Lower leg skin (tissue), 4 donors: ENCODE data around the gene CHCHD1. TPM values are rescaled to one million over a fixed set of nuclear protein-coding genes. Genes with fewer than 3 reads are reported as not detected.
A peak's percentile ranks its signal among the peaks of the same experiment; 100 is the strongest.

Experiments
- DNase-seq, 2 donors: peaks; one replicate each; pipeline ENCODE4 v3.0.0-alpha.2; 2019; ENCODE audit warnings: low spot score in 2 of 2
- H3K4me3 ChIP-seq: fragments of 200-600 bp; sonication (generic); 2 replicates; pipeline ENCODE4 v1.5.1; 2017; ENCODE audit warnings: mild to moderate bottlenecking, low read depth; ENCODE audit not compliant: poor library complexity, severe bottlenecking
- POLR2A ChIP-seq, 2 donors: fragments of 450-650 bp; IDR thresholded peaks; one replicate each; pipeline ENCODE4 v1.6.1; 2016 to 2017; ENCODE audit warnings: antibody characterized with exemption in 2 of 2, mild to moderate bottlenecking in 1 of 2, moderate library complexity in 1 of 2
- WGBS, 2 donors: methylation state at CpG; one replicate each; pipeline ENCODE4 v1.1.5; 2018; 5-methylcytosine and 5-hydroxymethylcytosine counted together
- intact Hi-C: fragments of 100-400 bp; cut with DNase I; formaldehyde crosslinking; loops from one replicate; pipeline ENCODE4 v1.15.0; 2023; ENCODE audit warnings: low total_unique reads
- total RNA-seq, 4 donors: library from RNA; depleted of rRNA; stranded (reverse); fragments of >200 nt; gene quantifications; one replicate each; pipeline ENCODE4 v1.1.0, GENCODE V29; 2016
- TF ChIP-seq, protein P1 (sequence below), 3 donors: fragments of 450-650 bp; IDR thresholded peaks; one replicate each; pipeline ENCODE4 v1.5.1; 2016; ENCODE audit warnings: antibody characterized with exemption in 3 of 3, mild to moderate bottlenecking in 3 of 3, moderate library complexity in 2 of 3

Gene CHCHD1
- total RNA-seq, 4 donors from 2014 or later: 27.6 to 36.5 (median 34.2) TPM

DNA sequence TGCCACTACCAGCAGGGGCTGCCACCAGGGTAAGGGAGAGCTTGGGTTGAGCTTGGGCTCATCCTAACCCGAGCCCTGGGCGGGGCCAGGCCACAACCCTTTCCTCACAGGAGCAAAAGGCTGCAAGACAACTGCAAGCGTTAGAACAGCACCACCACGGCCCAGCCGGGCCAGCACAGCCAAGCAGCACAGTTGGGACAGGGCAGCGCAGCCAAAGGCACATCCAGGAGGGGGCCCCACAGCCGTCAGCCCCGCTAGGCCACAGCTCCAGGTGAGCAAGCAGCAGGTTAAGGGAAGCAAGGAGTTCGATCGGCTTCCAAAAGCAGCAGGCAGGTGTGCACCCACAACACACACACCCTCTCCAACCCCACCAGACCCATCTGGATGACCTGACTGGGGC, 36.6 kb downstream of the CHCHD1 start:
- WGBS, 2 donors: 49 to 73% methylated on average over 8 to 9 of the region's 10 CpGs
- H3K4me3 ChIP-seq: no peak overlapping the region
- DNase-seq: no peak
- intact Hi-C loops: no loop called here
- TF ChIP-seq, protein P1, sequence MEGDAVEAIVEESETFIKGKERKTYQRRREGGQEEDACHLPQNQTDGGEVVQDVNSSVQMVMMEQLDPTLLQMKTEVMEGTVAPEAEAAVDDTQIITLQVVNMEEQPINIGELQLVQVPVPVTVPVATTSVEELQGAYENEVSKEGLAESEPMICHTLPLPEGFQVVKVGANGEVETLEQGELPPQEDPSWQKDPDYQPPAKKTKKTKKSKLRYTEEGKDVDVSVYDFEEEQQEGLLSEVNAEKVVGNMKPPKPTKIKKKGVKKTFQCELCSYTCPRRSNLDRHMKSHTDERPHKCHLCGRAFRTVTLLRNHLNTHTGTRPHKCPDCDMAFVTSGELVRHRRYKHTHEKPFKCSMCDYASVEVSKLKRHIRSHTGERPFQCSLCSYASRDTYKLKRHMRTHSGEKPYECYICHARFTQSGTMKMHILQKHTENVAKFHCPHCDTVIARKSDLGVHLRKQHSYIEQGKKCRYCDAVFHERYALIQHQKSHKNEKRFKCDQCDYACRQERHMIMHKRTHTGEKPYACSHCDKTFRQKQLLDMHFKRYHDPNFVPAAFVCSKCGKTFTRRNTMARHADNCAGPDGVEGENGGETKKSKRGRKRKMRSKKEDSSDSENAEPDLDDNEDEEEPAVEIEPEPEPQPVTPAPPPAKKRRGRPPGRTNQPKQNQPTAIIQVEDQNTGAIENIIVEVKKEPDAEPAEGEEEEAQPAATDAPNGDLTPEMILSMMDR (IDR thresholded peaks at IDR 0.05): no peak
- no peak for TF ChIP-seq POLR2A (IDR thresholded peaks at IDR 0.05)

DNA sequence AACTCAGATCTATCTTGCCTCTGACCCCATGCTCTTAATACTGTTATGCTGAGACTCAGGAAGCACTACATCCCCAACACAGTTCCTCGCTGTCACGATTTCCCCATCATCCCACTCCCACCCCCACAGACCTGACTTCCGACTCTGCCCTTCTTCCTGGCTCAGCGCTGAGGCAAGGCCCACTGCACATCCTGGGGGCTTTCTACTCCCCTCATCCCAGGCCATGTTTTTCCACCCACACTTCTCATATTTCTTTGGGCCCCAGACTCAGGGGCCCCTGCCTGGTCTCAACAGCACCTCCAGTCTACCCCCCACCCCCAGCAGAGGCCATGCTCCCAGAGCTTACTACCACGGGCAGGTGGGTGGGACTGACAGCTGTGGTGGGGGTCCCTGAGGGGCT, 37.2 kb downstream of the CHCHD1 start:
- no peak for DNase-seq
- WGBS, 2 donors: 58 to 64% methylated on average over 5 of the region's 5 CpGs
- TF ChIP-seq, protein P1 (IDR thresholded peaks at IDR 0.05): no peak
- no peak for TF ChIP-seq POLR2A (IDR thresholded peaks at IDR 0.05)
- H3K4me3 ChIP-seq: no peak overlapping the region
- intact Hi-C loops: no loop called here

DNA sequence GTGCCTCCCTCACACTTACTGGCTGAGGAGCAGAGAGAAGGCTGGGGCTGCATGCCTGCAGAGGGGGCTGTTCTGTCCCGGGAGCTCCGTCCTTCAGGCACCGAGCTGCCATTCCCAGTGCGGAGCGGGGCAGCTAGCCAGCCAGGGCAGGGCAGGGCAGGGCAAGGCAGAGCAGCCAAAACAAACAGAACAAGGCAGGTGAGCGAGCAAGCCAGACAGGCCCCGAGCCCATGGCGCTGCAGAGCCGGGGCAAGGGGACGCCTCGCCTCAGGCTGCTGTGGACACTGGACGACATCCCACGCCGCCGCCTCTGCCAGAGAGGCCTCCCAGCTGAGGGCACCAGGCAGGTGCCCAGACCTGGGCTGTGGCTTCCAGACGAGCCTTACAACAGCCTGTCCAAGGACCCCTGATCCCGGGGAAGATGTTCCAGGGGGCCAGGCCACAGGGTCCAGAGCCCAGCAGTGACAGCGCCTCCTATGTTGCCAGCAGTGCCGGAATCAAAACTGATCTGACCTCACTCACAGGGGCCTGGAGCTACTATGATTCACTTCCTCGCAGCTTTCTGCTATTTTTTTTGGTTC, 37.8 kb downstream of the CHCHD1 start:
- WGBS, 2 donors: 45 to 71% methylated on average over 11 to 20 of the region's 20 CpGs
- H3K4me3 ChIP-seq: no peak overlapping the region
- TF ChIP-seq POLR2A (IDR thresholded peaks at IDR 0.05): no peak
- TF ChIP-seq, protein P1 (IDR thresholded peaks at IDR 0.05): no peak

DNA sequence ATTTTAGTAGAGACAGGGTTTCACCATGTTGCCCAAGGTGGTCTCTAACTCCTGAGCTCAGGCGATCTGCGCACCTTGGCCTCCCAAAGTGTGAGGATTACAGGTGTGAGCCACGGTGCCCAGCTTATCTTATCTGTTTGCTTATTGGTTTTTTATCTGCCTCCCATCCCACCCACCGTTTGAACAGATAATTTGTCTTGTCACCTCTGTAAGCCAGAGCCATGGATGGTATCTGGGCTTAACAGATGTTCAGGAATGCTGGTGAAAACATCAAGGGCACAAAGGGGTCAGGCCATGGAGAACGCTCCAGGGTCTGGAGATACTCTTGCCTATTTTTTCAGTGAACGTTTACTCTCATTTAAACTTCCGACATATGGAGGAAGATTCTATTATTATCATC, 41.5 kb downstream of the CHCHD1 start:
- WGBS, 2 donors: 94 to 97% methylated on average over 7 of the region's 7 CpGs
- DNase-seq: no peak
- TF ChIP-seq, protein P1 (IDR thresholded peaks at IDR 0.05): no peak
- no peak for TF ChIP-seq POLR2A (IDR thresholded peaks at IDR 0.05)
- H3K4me3 ChIP-seq: no peak overlapping the region
- intact Hi-C loops: no loop called here

More for the DNA sequence above, 37.8 kb downstream of the CHCHD1 start:
- intact Hi-C loops: no loop called here
- DNase-seq: peak in 1 of 2 donors; percentile 64

DNA sequence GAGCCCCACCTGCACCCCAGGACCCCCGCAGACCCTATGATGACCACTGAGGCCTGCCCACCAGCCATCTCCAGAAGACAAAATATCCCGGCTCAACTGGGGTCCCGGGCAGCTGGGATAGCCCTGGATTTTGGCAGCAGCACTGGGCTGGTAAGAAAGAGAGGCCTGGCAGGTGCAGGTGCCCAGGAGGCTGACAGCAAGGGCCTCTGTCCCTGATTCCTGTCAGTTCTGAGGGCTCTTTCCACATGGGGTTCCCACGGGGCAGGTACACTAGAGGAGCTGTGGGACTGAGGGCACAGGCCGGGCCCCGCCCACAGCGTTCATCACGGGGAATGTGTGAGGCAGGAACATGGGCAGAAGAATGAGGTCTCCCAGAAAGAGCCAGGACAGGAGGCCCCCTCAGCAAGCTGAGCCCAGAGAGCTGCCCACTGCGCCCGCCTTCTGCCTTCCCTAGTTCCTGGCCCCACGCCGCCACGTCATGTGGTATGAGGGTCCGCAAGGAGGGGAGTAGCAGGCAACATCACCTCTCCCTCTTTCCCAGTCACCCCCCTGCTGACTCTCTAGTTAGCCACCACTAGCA, 42.4 kb downstream of the CHCHD1 start:
- H3K4me3 ChIP-seq: no peak overlapping the region
- TF ChIP-seq, protein P1 (IDR thresholded peaks at IDR 0.05): no peak
- no peak for TF ChIP-seq POLR2A (IDR thresholded peaks at IDR 0.05)
- 94% methylated on average over 11 to 14 of the region's 14 CpGs for WGBS, 2 donors
- no peak for DNase-seq
- intact Hi-C loops: no loop called here
